ENCODE results near the gene FOXP4. TPM values are rescaled to one million over a fixed set of nuclear protein-coding genes. Genes with fewer than 3 reads are reported as not detected.
A peak's percentile ranks its signal among the peaks of the same experiment; 100 is the strongest.

The FOXP4 gene
- total and polyA plus RNA-seq, 2 of the 13 experiments (the other 11 are each of a cell fraction or from before 2014, with no cell fraction given) = 11.0 to 12.4 TPM

DNA sequence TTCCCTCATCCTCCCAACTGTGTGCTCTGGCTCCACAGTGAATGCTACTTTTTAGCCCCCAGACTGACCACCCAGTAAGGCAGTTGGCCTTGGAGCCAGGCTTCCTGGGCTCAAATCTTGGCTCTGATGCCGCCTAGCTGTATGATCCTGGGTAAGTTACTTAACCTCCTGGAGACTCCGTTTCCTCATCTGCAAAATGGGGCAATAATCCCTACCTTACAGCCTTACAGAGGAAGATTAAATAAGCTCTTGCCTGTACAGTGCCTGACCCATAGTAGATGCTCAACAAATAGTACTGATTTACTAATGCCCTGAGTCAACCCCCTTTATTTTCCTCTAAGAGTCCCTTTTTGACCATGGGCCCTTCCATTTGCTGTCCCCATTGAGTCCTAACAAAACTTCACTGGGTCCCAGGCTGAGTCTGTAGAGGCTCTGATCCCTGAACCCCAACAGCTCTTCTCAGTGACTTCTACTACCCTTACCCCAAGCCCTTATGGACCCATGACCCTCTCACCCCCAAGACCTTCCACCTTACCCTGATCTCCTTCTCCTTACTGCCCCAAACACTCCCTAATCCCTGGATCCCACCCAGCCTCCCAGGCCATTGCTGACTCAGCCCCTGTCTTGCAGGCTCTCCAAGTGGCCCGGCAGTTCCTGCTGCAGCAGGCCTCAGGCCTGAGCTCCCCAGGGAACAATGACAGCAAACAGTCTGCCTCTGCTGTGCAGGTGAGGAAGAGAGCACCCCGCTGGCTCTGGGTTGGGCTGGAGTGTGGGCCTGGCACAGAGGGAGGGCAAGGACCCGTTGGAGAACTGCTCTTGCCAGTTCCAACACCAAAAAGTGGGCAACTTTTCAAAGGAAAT is 31.4 kb downstream of the FOXP4 start (continued):
- TF ChIP-seq FOXJ3 (CRISPR knock-in tag; IDR thresholded peaks at IDR 0.05; ENCODE audit: borderline replicate concordance) = no peak; the same call in 1 of the 2 replicates
- TF ChIP-seq STAG1 (CRISPR knock-in tag; IDR thresholded peaks at IDR 0.05) = no peak
- no peak for TF ChIP-seq NCOA2 (CRISPR knock-in tag; IDR thresholded peaks at IDR 0.05)
- TF ChIP-seq, protein P1, sequence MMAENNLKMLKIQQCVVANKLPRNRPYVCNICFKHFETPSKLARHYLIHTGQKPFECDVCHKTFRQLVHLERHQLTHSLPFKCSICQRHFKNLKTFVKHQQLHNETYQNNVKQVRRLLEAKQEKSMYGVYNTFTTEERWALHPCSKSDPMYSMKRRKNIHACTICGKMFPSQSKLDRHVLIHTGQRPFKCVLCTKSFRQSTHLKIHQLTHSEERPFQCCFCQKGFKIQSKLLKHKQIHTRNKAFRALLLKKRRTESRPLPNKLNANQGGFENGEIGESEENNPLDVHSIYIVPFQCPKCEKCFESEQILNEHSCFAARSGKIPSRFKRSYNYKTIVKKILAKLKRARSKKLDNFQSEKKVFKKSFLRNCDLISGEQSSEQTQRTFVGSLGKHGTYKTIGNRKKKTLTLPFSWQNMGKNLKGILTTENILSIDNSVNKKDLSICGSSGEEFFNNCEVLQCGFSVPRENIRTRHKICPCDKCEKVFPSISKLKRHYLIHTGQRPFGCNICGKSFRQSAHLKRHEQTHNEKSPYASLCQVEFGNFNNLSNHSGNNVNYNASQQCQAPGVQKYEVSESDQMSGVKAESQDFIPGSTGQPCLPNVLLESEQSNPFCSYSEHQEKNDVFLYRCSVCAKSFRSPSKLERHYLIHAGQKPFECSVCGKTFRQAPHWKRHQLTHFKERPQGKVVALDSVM (CRISPR knock-in tag; IDR thresholded peaks at IDR 0.05) = no peak; the same call in 1 of the 2 replicates
- no peak for TF ChIP-seq HMG20B (CRISPR knock-in tag; conservative IDR thresholded peaks at IDR 0.05)
- TF ChIP-seq ZBTB8A (CRISPR knock-in tag; IDR thresholded peaks at IDR 0.05; ENCODE audit: borderline replicate concordance, low read depth) = no peak; the same call in 1 of the 2 replicates
- TF ChIP-seq ZNF75D (CRISPR knock-in tag; IDR thresholded peaks at IDR 0.05; ENCODE audit: borderline replicate concordance) = no peak
- TF ChIP-seq PAX8 (CRISPR knock-in tag; IDR thresholded peaks at IDR 0.05; ENCODE audit: borderline replicate concordance) = no peak
- TF ChIP-seq ASH2L (IDR thresholded peaks at IDR 0.05; ENCODE audit: insufficient read length, low read depth, low read length) = no peak
- no peak for TF ChIP-seq KDM6A (CRISPR knock-in tag; IDR thresholded peaks at IDR 0.05; ENCODE audit: low read depth)
- no peak; the same call in 1 of the 2 replicates for TF ChIP-seq MAFG (CRISPR knock-in tag; IDR thresholded peaks at IDR 0.05)
- TF ChIP-seq HNRNPH1 (optimal IDR thresholded peaks at IDR 0.05; ENCODE audit: low read depth, low read length) = no peak
- TF ChIP-seq, protein P2, sequence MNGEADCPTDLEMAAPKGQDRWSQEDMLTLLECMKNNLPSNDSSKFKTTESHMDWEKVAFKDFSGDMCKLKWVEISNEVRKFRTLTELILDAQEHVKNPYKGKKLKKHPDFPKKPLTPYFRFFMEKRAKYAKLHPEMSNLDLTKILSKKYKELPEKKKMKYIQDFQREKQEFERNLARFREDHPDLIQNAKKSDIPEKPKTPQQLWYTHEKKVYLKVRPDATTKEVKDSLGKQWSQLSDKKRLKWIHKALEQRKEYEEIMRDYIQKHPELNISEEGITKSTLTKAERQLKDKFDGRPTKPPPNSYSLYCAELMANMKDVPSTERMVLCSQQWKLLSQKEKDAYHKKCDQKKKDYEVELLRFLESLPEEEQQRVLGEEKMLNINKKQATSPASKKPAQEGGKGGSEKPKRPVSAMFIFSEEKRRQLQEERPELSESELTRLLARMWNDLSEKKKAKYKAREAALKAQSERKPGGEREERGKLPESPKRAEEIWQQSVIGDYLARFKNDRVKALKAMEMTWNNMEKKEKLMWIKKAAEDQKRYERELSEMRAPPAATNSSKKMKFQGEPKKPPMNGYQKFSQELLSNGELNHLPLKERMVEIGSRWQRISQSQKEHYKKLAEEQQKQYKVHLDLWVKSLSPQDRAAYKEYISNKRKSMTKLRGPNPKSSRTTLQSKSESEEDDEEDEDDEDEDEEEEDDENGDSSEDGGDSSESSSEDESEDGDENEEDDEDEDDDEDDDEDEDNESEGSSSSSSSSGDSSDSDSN (CRISPR knock-in tag; IDR thresholded peaks at IDR 0.05) = peak; percentile 55; the same call in 1 of the 2 replicates
- TF ChIP-seq ZSCAN30 (CRISPR knock-in tag; IDR thresholded peaks at IDR 0.05) = no peak
- peak; percentile 85; the same call in 1 of the 2 replicates for TF ChIP-seq KAT7 (CRISPR knock-in tag; IDR thresholded peaks at IDR 0.05; ENCODE audit: borderline replicate concordance)
- TF ChIP-seq, protein P3, sequence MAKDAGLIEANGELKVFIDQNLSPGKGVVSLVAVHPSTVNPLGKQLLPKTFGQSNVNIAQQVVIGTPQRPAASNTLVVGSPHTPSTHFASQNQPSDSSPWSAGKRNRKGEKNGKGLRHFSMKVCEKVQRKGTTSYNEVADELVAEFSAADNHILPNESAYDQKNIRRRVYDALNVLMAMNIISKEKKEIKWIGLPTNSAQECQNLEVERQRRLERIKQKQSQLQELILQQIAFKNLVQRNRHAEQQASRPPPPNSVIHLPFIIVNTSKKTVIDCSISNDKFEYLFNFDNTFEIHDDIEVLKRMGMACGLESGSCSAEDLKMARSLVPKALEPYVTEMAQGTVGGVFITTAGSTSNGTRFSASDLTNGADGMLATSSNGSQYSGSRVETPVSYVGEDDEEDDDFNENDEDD (CRISPR knock-in tag; IDR thresholded peaks at IDR 0.05; ENCODE audit: borderline replicate concordance) = no peak; the same call in 1 of the 2 replicates
- TF ChIP-seq, protein P4, sequence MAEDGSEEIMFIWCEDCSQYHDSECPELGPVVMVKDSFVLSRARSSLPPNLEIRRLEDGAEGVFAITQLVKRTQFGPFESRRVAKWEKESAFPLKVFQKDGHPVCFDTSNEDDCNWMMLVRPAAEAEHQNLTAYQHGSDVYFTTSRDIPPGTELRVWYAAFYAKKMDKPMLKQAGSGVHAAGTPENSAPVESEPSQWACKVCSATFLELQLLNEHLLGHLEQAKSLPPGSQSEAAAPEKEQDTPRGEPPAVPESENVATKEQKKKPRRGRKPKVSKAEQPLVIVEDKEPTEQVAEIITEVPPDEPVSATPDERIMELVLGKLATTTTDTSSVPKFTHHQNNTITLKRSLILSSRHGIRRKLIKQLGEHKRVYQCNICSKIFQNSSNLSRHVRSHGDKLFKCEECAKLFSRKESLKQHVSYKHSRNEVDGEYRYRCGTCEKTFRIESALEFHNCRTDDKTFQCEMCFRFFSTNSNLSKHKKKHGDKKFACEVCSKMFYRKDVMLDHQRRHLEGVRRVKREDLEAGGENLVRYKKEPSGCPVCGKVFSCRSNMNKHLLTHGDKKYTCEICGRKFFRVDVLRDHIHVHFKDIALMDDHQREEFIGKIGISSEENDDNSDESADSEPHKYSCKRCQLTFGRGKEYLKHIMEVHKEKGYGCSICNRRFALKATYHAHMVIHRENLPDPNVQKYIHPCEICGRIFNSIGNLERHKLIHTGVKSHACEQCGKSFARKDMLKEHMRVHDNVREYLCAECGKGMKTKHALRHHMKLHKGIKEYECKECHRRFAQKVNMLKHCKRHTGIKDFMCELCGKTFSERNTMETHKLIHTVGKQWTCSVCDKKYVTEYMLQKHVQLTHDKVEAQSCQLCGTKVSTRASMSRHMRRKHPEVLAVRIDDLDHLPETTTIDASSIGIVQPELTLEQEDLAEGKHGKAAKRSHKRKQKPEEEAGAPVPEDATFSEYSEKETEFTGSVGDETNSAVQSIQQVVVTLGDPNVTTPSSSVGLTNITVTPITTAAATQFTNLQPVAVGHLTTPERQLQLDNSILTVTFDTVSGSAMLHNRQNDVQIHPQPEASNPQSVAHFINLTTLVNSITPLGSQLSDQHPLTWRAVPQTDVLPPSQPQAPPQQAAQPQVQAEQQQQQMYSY (CRISPR knock-in tag; IDR thresholded peaks at IDR 0.05) = no peak
- TF ChIP-seq ZNF333 (CRISPR knock-in tag; IDR thresholded peaks at IDR 0.05; ENCODE audit: borderline replicate concordance) = peak; percentile 88; the same call in 1 of the 2 replicates
- TF ChIP-seq DMAP1 (CRISPR knock-in tag; IDR thresholded peaks at IDR 0.05) = no peak
- TF ChIP-seq HNRNPUL1 (IDR thresholded peaks at IDR 0.05; ENCODE audit: low read depth, low read length) = no peak

All from HepG2 (cell line).